Subcutaneous preadipocyte (primary cell): ENCODE results near the gene KHDC3L. TPM values are rescaled to one million over a fixed set of nuclear protein-coding genes. Genes with fewer than 3 reads are reported as not detected.

Experiments used
- small RNA-seq: library from RNA; depleted of rRNA; stranded (forward); fragments of <200 nt; gene quantifications from one replicate; pipeline ENCODE3, GENCODE V24; 2012
- total RNA-seq: library from RNA; depleted of rRNA; stranded (reverse); fragments of >200 nt; gene quantifications from 2 replicates; pipeline ENCODE4 v1.2.3, GENCODE V29; 2012

Gene KHDC3L, protein sequence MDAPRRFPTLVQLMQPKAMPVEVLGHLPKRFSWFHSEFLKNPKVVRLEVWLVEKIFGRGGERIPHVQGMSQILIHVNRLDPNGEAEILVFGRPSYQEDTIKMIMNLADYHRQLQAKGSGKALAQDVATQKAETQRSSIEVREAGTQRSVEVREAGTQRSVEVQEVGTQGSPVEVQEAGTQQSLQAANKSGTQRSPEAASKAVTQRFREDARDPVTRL
- total RNA-seq = not detected in 2 replicates

DNA sequence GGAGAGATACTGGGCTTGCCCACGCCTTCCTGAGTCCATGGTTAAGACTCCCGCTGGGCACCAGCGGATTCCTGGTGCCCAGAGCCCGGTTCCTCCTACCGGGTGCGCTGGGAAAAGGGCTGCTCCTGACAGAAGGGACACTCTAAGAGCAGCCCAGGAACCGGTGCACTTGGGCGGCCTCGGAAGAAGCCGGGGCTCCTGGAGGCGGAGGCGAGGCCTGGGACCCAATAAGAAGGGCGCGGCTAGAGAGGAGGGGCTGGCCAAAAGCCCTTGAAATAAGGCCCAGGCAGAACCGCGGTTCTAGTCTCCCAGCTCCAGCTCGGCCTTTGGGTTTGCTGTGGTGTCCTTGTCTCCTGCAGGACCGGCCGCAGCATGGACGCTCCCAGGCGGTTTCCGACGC lies at the start of gene KHDC3L:
KHDC3L (plus strand) TSS at position 301 of the 400 bp plus-strand sequence; CDS start at position 373, 72 bp downstream.

DNA sequence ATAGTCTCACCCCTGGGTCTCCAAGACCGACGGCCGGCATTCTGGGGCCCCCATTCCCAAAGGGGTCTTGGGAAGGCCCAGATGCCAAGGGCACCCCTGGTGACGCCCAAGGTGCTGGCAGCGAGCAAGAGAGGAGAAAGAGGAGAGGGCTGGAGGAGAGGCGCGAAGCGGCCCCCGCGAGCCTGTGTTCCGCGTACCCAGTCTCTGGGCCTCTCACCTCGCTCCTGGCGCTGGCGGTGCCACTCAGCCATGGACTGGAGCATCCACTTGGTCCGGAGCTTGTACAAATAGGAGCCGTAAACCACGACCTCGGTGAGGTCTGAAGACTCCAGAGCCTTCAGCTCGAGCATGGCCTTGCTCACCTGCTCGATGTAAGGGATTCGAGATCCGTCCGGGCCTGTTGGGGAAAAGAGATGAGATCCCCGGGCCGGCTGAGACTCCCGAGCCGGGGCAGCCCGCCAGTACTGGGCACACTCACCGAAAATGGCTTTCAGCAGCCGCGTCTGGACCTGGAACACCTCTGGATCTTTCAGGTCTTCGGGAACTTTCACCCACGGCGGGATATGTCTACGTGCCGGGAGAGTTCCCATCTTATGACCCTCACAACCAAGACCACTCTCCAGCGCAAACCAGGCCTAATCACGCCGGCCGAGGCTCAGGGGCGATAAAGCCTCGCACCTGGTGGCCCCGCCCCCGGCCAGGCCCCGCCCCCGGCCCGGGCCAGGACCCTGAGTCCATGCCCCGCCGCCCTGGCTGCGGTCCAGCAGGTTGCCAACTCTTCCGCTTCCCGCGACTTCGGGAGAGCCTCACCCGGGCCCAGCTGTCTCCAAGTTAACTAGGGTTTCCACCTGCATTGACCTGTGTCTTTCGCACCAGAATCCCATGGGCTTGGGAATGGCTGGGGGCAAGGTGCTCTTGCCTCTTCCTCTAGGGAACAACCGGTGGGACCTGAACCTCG lies 8.5 kb upstream of the KHDC3L start, which contains the start of gene DPPA5:
DPPA5 (minus strand) TSS at position 641 of the 958 bp plus-strand sequence; CDS start at position 590, 51 bp downstream.

DNA sequence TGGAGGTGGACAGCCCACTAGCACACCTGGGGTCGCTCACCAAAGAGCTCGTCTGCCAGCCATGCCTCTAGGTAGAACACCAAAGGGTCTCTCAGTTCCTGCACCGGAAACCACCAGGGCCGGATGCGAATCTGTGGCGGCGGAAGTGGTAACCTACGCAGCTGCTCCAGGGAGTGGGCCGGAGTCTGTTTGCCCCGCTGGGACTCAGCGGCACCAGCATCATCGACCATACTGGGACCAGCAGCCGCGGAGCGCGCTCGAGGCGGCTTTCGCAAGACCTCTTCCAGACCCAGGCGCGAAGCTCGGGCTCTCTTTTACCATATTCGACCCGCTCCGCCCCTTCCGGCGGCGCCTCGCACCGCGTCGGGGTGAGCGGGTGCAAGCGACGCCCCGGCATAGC lies 7.1 kb downstream of the KHDC3L start, which contains the start of gene OOEP:
OOEP (minus strand) TSS at position 335 of the 400 bp plus-strand sequence; CDS start at position 230, 105 bp downstream.

DNA sequence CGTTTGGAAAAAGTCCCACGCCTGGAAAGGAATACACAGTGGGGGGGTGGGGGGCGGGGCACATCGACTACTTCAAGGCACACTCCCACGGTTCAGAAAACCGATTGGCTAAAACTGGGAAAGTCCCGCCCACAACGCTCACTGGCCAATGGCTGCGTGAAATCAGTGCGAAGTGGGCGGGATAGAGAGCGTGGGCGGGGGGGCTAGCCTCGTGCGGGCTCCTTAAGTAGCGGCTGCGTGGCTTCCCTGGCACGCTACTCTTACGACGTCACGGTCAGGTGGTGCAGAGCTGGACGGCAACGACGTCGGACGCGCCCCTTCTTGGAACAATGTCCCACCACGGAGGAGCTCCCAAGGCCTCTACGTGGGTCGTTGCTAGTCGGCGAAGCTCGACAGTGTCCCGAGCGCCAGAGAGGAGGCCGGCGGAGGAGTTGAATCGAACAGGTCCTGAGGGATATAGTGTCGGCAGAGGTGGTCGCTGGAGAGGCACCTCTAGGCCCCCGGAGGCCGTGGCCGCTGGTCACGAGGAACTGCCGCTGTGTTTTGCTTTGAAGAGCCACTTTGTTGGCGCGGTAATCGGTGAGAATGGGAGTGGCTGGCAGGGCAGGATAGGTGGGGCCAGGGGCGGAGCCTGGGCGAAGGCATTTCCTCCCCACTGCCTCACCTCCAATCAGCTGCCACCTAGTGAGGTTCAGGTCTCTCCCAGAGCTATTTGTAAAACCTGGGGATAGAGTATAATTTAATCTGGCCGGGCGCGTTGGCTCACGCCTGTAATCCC lies 32.3 kb downstream of the KHDC3L start, which contains the start of gene DDX43:
DDX43 (plus strand) TSS at position 252 of the 778 bp plus-strand sequence; CDS start at position 330, 78 bp downstream.

Small RNA genes lying within 50 kb of the gene (small RNA-seq; reads per million reads assigned to genes)
- 0.46 reads per million, percentile 26 among the genes with 10 or more reads in this experiment for gene RPL39P3

Other genes starting within 250 kb of the KHDC3L start
- gene KHDC1L, start 137.2 kb upstream of the KHDC3L start, total RNA-seq = not detected in 2 replicates
- gene KHDC1, start 99.5 kb upstream of the KHDC3L start, total RNA-seq = 2.5 and 2.6 TPM in 2 replicates
- not detected in 2 replicates for gene DPPA5, start 8.4 kb upstream of the KHDC3L start, total RNA-seq
- not detected in 2 replicates for gene OOEP, start 7.2 kb downstream of the KHDC3L start, total RNA-seq
- gene DDX43, start 32.2 kb downstream of the KHDC3L start, total RNA-seq = 0.39 and 0.73 TPM in 2 replicates
- gene CGAS, start 89.6 kb downstream of the KHDC3L start, total RNA-seq = 3.3 and 10.9 TPM in 2 replicates
- gene MTO1, start 99.1 kb downstream of the KHDC3L start, total RNA-seq = 32.0 and 38.3 TPM in 2 replicates
- 15,360 and 18,533 TPM in 2 replicates for gene EEF1A1, start 158.4 kb downstream of the KHDC3L start, total RNA-seq